Tibial artery (tissue), 4 donors: ENCODE data around the gene RUNX2.

Experiments used
- DNase-seq, 2 donors: peaks; one replicate each; pipeline ENCODE4 v3.0.0-alpha.2; 2019
- H3K27ac ChIP-seq, 2 donors: fragments of 200-600 bp; sonication (generic) in 1 of 2; 1 replicate in 1 of 2; 2 replicates in 1 of 2; pipeline ENCODE4 v1.5.1; 2018 to 2019; ENCODE audit warnings: mild to moderate bottlenecking in 1 of 2
- H3K27me3 ChIP-seq, 2 donors: fragments of 200-600 bp; sonication (generic) in 1 of 2; one replicate each; pipeline versions ENCODE4 v1.5.1 to v1.6.0; 2016 to 2019
- H3K36me3 ChIP-seq, 3 donors: fragments of 200-600 bp; sonication (generic) in 2 of 3; one replicate each; pipeline ENCODE4 v1.5.1; 2016 to 2019; ENCODE audit warnings: mild to moderate bottlenecking in 2 of 3
- H3K4me1 ChIP-seq, 4 donors: fragments of 200-600 bp; sonication (generic) in 2 of 4; 1 replicate in 3 of 4; 2 replicates in 1 of 4; pipeline ENCODE4 v1.5.1; 2016 to 2019
- H3K4me3 ChIP-seq, 2 donors: fragments of 200-600 bp; sonication (generic) in 1 of 2; 1 replicate in 1 of 2; 2 replicates in 1 of 2; pipeline ENCODE4 v1.5.1; 2018 to 2019; ENCODE audit warnings: mild to moderate bottlenecking in 2 of 2
- H3K9me3 ChIP-seq, 3 donors: fragments of 200-600 bp; sonication (generic) in 1 of 3; one replicate each; pipeline ENCODE4 v1.5.1; 2016 to 2019
- intact Hi-C: fragments of 100-400 bp; cut with DNase I; formaldehyde crosslinking; loops from one replicate; pipeline ENCODE4 v1.15.0; 2023; ENCODE audit warnings: low total_unique reads
- TF ChIP-seq, protein P1 (sequence below), 2 experiments: fragments of 200-600 bp in 1 of 2; fragments of 450-650 bp in 1 of 2; IDR thresholded peaks; one replicate each; pipeline ENCODE4 v1.5.1; 2017 to 2019; ENCODE audit warnings: antibody characterized with exemption in 2 of 2, mild to moderate bottlenecking in 1 of 2, moderate library complexity in 1 of 2

Gene RUNX2

DNA sequence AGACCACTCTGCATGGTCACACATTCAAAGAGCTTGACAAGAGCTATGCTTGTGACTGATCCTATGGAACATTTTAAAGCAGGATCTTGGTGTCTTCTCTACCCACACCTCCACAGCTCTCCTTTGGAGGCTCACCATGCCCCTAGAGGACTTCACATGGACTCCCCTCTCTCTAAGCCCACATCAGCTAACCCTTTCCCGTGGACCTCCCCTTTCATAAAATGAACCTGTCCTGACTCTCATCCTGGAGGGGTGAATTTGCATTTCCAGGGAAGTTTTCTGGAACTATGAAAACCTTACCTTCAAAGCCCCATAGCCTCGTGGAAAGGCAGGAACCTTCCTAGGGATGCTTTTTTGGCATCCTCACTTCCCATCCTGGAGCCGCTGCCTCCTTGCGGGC is 234.0 kb downstream of the RUNX2 start:
- Histone ChIP-seq H3K36me3 (no peaks in the 10 kb centered on the region), H3K9me3 (no peaks in the 10 kb centered on the region)
- TF ChIP-seq, protein P1, sequence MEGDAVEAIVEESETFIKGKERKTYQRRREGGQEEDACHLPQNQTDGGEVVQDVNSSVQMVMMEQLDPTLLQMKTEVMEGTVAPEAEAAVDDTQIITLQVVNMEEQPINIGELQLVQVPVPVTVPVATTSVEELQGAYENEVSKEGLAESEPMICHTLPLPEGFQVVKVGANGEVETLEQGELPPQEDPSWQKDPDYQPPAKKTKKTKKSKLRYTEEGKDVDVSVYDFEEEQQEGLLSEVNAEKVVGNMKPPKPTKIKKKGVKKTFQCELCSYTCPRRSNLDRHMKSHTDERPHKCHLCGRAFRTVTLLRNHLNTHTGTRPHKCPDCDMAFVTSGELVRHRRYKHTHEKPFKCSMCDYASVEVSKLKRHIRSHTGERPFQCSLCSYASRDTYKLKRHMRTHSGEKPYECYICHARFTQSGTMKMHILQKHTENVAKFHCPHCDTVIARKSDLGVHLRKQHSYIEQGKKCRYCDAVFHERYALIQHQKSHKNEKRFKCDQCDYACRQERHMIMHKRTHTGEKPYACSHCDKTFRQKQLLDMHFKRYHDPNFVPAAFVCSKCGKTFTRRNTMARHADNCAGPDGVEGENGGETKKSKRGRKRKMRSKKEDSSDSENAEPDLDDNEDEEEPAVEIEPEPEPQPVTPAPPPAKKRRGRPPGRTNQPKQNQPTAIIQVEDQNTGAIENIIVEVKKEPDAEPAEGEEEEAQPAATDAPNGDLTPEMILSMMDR (IDR thresholded peaks at IDR 0.05) = no peak

DNA sequence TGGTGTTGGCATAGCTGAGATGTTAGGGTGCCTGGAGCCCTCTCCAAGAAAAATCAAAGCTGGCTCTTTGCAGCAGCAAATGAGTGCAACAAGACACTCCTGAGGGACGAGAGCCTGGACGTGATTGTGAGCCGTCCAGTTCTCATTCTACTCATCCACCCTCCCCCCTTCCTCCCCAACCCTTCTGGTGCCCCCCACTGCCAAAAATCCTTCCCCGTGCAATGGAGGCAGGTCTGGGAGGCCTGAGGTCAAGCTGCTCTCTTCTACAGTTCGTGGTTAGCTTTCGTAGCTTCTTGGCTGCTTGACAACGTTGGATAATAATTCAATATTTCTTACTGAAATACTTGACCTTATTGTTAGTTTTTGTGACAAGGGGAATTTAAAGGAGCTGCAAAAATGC is 234.9 kb downstream of the RUNX2 start:
- H3K9me3 ChIP-seq = no peaks in the 10 kb centered on the region
- H3K27me3 ChIP-seq = no peaks in the 10 kb centered on the region
- intact Hi-C loops = no loop called here
- TF ChIP-seq, protein P1 (IDR thresholded peaks at IDR 0.05) = no peak
- DNase-seq = no peak
- no peak overlapping the region for H3K4me3 ChIP-seq
- no peaks in the 10 kb centered on the region for H3K36me3 ChIP-seq
- H3K27ac ChIP-seq = no peak overlapping the region
- H3K4me1 ChIP-seq = peaks cover 0 to 16% (median 7%) of the 10 kb centered on the region in 4 donors

More for the DNA sequence above, 234.0 kb downstream of the RUNX2 start:
- H3K4me1 ChIP-seq = peaks cover 0 to 16% (median 7%) of the 10 kb centered on the region in 4 donors
- no peak for DNase-seq
- no peak overlapping the region for H3K4me3 ChIP-seq
- H3K27ac ChIP-seq = no peak overlapping the region
- intact Hi-C loops = no loop called here
- H3K27me3 ChIP-seq = no peaks in the 10 kb centered on the region

DNA sequence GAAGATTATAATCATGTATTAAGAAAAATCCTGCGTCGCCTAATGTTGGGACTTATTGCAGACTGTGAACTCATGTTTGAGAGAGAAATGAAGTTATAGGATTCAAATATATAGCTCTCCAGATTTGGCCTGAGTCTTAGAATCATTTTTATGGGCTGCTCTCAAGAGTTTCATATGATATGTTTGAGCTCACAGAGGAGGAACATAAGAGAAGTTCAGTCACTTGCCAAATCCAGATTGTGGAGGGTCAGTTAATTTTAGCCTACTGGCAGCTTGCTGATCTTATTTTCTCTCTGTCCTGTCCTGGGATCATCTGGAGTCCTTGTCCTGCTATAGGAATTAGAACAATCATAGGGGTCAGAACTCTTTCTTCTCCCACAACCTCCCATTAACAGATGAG is 235.7 kb downstream of the RUNX2 start:
- TF ChIP-seq, protein P1 (IDR thresholded peaks at IDR 0.05) = no peak
- intact Hi-C loops = no loop called here
- Histone ChIP-seq H3K27ac (no peak overlapping the region), H3K9me3 (no peaks in the 10 kb centered on the region), H3K36me3 (no peaks in the 10 kb centered on the region), H3K27me3 (no peaks in the 10 kb centered on the region), H3K4me3 (no peak overlapping the region), H3K4me1 (peaks cover 0 to 16% (median 7%) of the 10 kb centered on the region in 4 donors)
- no peak for DNase-seq

DNA sequence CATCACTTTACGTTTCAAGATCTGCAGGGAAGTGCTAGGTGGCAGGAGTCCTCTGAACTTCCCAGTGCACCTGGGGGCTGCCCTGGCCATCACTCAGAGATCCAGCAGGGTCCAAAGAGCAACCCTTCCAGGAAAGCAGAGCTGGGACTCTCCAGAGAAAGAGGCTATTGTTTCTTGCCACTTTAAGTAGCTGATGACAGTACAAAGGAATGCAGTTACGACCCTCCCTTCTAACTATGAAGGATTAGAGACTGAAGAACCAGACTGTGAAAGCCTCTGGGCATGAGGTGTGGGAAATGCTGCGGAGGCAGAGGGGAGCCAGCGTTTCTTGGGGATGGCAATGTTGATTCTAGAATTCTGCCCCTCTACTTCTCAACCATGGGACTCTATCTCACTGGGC is 238.8 kb downstream of the RUNX2 start:
- Histone ChIP-seq H3K4me3 (no peak overlapping the region), H3K27me3 (no peaks in the 10 kb centered on the region), H3K4me1 (peaks cover 0 to 16% (median 7%) of the 10 kb centered on the region in 4 donors), H3K36me3 (no peaks in the 10 kb centered on the region), H3K9me3 (no peaks in the 10 kb centered on the region), H3K27ac (no peak overlapping the region)
- intact Hi-C loops = no loop called here
- TF ChIP-seq, protein P1 (IDR thresholded peaks at IDR 0.05) = no peak
- no peak for DNase-seq

DNA sequence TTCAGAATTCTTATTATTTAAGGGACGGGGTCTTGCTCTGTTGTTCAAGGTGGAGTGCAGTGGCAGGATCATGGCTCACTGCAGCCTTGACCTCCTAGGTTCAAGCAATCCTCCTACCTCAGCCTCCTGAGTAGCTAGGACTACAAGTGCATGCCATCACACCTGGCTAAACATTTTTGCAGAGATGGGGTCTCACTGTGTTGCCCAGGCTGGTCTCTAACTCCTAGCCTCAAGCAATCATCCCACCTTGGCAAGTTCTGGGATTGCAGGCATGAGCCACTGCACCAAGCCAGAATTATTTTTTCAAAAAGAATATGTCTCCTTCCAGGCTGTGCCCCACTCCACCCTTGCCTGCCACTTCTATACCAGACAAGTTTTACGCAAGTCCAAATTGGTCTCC is 239.7 kb downstream of the RUNX2 start:
- H3K9me3 ChIP-seq = no peaks in the 10 kb centered on the region
- no peak for DNase-seq
- no peak overlapping the region for H3K27ac ChIP-seq
- no peaks in the 10 kb centered on the region for H3K36me3 ChIP-seq
- intact Hi-C loops = no loop called here
- TF ChIP-seq, protein P1 (IDR thresholded peaks at IDR 0.05) = no peak
- no peaks in the 10 kb centered on the region for H3K27me3 ChIP-seq
- H3K4me1 ChIP-seq = peaks cover 0 to 12% (median 4%) of the 10 kb centered on the region in 4 donors
- H3K4me3 ChIP-seq = no peak overlapping the region

DNA sequence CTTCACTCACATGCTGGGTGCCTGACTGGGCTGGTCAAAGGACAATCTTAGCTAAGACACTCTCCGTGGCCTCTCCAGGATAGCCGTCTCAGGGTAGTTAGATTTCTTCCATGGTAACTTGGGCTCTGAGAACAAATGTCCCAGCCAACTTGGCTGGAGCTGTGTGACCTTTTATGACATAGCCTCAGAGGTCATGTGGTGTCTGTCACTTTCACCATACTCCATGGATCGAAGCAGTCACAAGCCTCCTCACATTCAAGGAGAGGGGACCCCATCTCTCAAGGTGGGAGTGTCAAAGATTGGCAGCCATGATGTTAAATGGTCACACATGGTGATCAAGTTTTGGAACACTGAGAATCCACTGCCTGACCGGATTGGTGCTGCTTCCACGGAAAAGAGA is 240.5 kb downstream of the RUNX2 start:
- Histone ChIP-seq H3K27me3 (no peaks in the 10 kb centered on the region), H3K4me1 (peaks cover 0 to 5% (median 0%) of the 10 kb centered on the region in 4 donors), H3K4me3 (no peak overlapping the region), H3K36me3 (no peaks in the 10 kb centered on the region), H3K27ac (no peak overlapping the region), H3K9me3 (no peaks in the 10 kb centered on the region)
- DNase-seq = no peak
- TF ChIP-seq, protein P1 (IDR thresholded peaks at IDR 0.05) = no peak
- intact Hi-C loops = no loop called here
